Astrocyte (in vitro differentiated cells and primary cell): ENCODE results near the gene LYRM2.

ENCODE experiments used
- EZH2 ChIP-seq: IDR thresholded peaks from 2 replicates; pipeline ENCODE4 v1.6.1; 2012; ENCODE audit warnings: mild to moderate bottlenecking, low read length, inconsistent platforms; ENCODE audit not compliant: insufficient read depth
- TF ChIP-seq, protein P1 (sequence below): IDR thresholded peaks from 2 replicates; pipeline ENCODE4 v1.5.1; 2011; ENCODE audit warnings: low read depth, mild to moderate bottlenecking, inconsistent platforms, low read length, moderate library complexity; ENCODE audit not compliant: insufficient read depth

DNA sequence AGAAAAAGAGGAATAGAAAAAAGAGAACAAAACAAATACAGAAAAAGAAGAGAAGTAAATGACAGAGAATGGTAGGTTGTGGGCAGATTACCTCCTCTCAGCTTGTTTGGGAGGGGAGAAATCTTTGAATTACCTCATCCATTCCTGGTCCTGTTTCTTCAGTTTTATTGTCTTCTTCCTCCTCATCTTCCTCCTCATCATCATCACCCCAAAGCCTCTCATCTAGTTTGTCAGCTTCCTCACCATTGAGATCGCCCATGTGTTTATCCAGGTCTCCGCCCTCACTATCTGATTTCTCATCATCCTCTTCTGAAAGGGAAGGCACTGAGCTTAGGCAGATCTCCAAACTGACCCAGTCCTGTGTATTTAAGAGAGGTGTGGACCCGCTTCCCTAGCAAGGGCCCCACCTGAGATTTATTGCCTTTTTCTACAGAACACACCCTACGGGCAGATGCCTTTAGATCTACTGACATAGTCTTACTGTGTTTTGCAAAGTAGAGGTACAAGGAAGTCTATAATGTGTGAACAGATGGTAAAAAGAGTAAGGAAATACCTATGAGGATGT is 24.2 kb upstream of the LYRM2 start:
- TF ChIP-seq, protein P1, sequence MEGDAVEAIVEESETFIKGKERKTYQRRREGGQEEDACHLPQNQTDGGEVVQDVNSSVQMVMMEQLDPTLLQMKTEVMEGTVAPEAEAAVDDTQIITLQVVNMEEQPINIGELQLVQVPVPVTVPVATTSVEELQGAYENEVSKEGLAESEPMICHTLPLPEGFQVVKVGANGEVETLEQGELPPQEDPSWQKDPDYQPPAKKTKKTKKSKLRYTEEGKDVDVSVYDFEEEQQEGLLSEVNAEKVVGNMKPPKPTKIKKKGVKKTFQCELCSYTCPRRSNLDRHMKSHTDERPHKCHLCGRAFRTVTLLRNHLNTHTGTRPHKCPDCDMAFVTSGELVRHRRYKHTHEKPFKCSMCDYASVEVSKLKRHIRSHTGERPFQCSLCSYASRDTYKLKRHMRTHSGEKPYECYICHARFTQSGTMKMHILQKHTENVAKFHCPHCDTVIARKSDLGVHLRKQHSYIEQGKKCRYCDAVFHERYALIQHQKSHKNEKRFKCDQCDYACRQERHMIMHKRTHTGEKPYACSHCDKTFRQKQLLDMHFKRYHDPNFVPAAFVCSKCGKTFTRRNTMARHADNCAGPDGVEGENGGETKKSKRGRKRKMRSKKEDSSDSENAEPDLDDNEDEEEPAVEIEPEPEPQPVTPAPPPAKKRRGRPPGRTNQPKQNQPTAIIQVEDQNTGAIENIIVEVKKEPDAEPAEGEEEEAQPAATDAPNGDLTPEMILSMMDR = no peak
- TF ChIP-seq EZH2 = no peak
